ENCODE results near the gene PAQR4.
A peak's percentile ranks its signal among the peaks of the same experiment; 100 is the strongest.

PAQR4 gene

GRCh38 chr16:2966043-2966807 lies 2.9 kb upstream of the PAQR4 start:
- DNase-seq: no peak

- DNase-seq: no peak
Measured at GRCh38 chr16:2966808-2967191, 2.3 kb upstream of the PAQR4 start.

- DNase-seq: no peak
Measured at GRCh38 chr16:2967211-2967631, 1.9 kb upstream of the PAQR4 start.

GRCh38 chr16:2967721-2968161 lies 1.4 kb upstream of the PAQR4 start:
- DNase-seq: no peak

GRCh38 chr16:2968368-2968737 lies 795 bp upstream of the PAQR4 start:
- peak; percentile 24 for DNase-seq

- DNase-seq: peak; percentile 34
Measured at GRCh38 chr16:2969545-2970521, 685 bp downstream of the PAQR4 start.

GRCh38 chr16:2970563-2970962 lies 1.4 kb downstream of the PAQR4 start:
- no peak for DNase-seq

- no peak for DNase-seq
Measured at GRCh38 chr16:2971134-2971984, 2.2 kb downstream of the PAQR4 start.

GRCh38 chr16:2971985-2972784 lies 3.0 kb downstream of the PAQR4 start:
- DNase-seq: no peak

GRCh38 chr16:2973093-2973492 lies 3.9 kb downstream of the PAQR4 start:
- DNase-seq: no peak

GRCh38 chr16:2973605-2974318 lies 4.6 kb downstream of the PAQR4 start:
- no peak for DNase-seq

GRCh38 chr16:2974319-2975056 lies 5.3 kb downstream of the PAQR4 start:
- no peak for DNase-seq

GRCh38 chr16:2975161-2975795 lies 6.1 kb downstream of the PAQR4 start:
- DNase-seq: no peak

GRCh38 chr16:2976201-2976600 lies 7.1 kb downstream of the PAQR4 start:
- DNase-seq: no peak

GRCh38 chr16:2976673-2977072 lies 7.5 kb downstream of the PAQR4 start:
- DNase-seq: no peak

GRCh38 chr16:2977440-2977839 lies 8.3 kb downstream of the PAQR4 start:
- DNase-seq: no peak

GRCh38 chr16:2979669-2980226 lies 10.6 kb downstream of the PAQR4 start:
- DNase-seq: no peak

- peak; percentile 43 for DNase-seq
Measured at GRCh38 chr16:2980227-2981176, 11.4 kb downstream of the PAQR4 start, which contains the start of gene PKMYT1. Gene PKMYT1, minus strand, starts transcription at chr16:2980446. Its CDS starts 789 bp downstream, at chr16:2979657.
